ENCODE results near the gene ERMP1.

DNA sequence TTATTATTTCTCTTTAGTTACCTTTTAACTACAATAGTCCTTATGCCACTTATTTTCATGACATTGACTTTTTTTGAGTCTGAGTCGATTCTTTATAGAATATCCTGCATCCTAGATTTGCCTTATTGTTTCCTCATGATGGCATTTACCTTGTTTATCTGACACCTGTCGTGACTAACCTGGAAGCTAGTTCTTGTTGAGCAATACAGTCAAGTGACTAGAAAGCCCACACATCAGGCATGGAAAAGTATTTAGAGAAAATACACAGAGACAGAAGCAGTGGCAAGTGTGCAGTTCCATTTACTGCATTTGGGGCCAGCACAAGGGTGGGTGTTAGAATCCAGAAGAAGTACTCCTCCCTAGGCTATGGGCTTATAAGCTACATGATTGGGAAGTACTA, 97.8 kb downstream of the ERMP1 start:
- no peak for TF ChIP-seq SMC3 (IDR thresholded peaks at IDR 0.05; ENCODE audit: low read depth, low read length)
- TF ChIP-seq, protein P1, sequence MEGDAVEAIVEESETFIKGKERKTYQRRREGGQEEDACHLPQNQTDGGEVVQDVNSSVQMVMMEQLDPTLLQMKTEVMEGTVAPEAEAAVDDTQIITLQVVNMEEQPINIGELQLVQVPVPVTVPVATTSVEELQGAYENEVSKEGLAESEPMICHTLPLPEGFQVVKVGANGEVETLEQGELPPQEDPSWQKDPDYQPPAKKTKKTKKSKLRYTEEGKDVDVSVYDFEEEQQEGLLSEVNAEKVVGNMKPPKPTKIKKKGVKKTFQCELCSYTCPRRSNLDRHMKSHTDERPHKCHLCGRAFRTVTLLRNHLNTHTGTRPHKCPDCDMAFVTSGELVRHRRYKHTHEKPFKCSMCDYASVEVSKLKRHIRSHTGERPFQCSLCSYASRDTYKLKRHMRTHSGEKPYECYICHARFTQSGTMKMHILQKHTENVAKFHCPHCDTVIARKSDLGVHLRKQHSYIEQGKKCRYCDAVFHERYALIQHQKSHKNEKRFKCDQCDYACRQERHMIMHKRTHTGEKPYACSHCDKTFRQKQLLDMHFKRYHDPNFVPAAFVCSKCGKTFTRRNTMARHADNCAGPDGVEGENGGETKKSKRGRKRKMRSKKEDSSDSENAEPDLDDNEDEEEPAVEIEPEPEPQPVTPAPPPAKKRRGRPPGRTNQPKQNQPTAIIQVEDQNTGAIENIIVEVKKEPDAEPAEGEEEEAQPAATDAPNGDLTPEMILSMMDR (IDR thresholded peaks at IDR 0.05): no peak
- no peak for TF ChIP-seq EZH2phosphoT487 (IDR thresholded peaks at IDR 0.05; ENCODE audit: borderline replicate concordance, low read depth)
- no peak for TF ChIP-seq TAF1 (IDR thresholded peaks at IDR 0.05; ENCODE audit: borderline replicate concordance, low read depth, low read length)
- TF ChIP-seq, protein P2, sequence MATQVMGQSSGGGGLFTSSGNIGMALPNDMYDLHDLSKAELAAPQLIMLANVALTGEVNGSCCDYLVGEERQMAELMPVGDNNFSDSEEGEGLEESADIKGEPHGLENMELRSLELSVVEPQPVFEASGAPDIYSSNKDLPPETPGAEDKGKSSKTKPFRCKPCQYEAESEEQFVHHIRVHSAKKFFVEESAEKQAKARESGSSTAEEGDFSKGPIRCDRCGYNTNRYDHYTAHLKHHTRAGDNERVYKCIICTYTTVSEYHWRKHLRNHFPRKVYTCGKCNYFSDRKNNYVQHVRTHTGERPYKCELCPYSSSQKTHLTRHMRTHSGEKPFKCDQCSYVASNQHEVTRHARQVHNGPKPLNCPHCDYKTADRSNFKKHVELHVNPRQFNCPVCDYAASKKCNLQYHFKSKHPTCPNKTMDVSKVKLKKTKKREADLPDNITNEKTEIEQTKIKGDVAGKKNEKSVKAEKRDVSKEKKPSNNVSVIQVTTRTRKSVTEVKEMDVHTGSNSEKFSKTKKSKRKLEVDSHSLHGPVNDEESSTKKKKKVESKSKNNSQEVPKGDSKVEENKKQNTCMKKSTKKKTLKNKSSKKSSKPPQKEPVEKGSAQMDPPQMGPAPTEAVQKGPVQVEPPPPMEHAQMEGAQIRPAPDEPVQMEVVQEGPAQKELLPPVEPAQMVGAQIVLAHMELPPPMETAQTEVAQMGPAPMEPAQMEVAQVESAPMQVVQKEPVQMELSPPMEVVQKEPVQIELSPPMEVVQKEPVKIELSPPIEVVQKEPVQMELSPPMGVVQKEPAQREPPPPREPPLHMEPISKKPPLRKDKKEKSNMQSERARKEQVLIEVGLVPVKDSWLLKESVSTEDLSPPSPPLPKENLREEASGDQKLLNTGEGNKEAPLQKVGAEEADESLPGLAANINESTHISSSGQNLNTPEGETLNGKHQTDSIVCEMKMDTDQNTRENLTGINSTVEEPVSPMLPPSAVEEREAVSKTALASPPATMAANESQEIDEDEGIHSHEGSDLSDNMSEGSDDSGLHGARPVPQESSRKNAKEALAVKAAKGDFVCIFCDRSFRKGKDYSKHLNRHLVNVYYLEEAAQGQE (IDR thresholded peaks at IDR 0.05; ENCODE audit: low read depth, low read length): no peak
- TF ChIP-seq JUND (IDR thresholded peaks at IDR 0.05): no peak
